Stimulated activated naive B cell treated with anti-CD40 and anti-IgM and Interleukin-4, amounts not matched to agents 10 μg/mL and 1 μg/mL and 100 μg/mL, for 72 hours (primary cell): ENCODE data around the gene GMPPA.

Experiments
- ATAC-seq, 2 donors: fragments of 150-1000 bp; cut with Tn5 transposase; replicated peaks; 2 replicates each; pipeline ENCODE4 v1.10.0; 2021; ENCODE audit warnings: moderate library complexity in 1 of 2
- DNase-seq: peaks from one replicate; pipeline ENCODE4 v3.0.0; 2021
- H3K27ac Mint-ChIP-seq: one replicate; pipeline ENCODE4 v1.8.0; 2022; ENCODE audit warnings: mild to moderate bottlenecking, mixed read lengths
- H3K27me3 Mint-ChIP-seq, 2 donors: one replicate each; pipeline ENCODE4 v1.8.0; 2022; ENCODE audit warnings: mixed read lengths in 2 of 2
- H3K36me3 Mint-ChIP-seq, 2 donors: one replicate each; pipeline ENCODE4 v1.8.0; 2022; ENCODE audit warnings: mixed read lengths in 2 of 2, mild to moderate bottlenecking in 1 of 2
- H3K4me1 Mint-ChIP-seq, 2 donors: one replicate each; pipeline ENCODE4 v1.8.0; 2022; ENCODE audit warnings: mixed read lengths in 2 of 2, mild to moderate bottlenecking in 1 of 2
- H3K4me3 Mint-ChIP-seq, 2 donors: one replicate each; pipeline ENCODE4 v1.8.0; 2022; ENCODE audit warnings: mild to moderate bottlenecking in 2 of 2, mixed read lengths in 2 of 2, moderate library complexity in 1 of 2
- H3K9me3 Mint-ChIP-seq, 2 donors: one replicate each; pipeline ENCODE4 v1.8.0; 2022; ENCODE audit warnings: mixed read lengths in 2 of 2, mild to moderate bottlenecking in 1 of 2

Gene GMPPA

DNA sequence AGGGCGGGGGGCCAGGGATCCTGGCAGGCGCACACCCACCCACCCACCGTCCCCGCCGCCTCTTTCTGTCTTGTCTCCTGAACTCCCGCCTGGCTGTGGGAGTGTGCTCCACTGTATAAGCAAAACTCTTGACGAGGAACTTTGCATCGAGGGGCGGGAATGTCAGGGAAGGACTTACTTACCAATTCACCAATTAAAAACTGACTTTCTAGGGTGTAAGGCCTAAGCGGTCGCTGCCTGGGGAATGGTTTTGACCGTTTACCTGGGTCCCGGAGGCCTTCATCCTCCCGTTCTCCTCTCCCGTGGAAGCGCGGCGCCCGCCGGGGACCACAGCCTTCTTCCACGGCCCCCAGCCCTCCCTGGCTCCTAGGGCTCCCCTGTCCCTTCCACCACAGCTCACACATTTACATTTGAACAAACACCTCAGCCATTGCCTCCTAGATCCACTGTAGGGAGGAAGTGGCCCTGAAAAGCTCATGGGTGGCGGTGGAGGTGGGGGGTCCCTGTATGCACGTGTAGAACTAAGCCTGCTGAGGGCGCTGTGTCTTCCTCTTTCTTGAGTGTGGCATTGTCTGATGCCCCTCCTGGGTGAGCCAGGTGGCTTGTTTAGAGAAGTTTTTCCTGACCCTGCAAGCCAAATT lies 24.5 kb downstream of the GMPPA start:
- H3K4me3 Mint-ChIP-seq, result no peak overlapping the region

GRCh38 chr2:219524817-219525216 lies 26.1 kb downstream of the GMPPA start:
- no peak for ATAC-seq
- Mint-ChIP-seq H3K36me3 (no peaks in the 10 kb centered on the region), H3K4me3 (no peak overlapping the region), H3K27ac (no peak overlapping the region), H3K4me1 (peaks cover 12 to 21% of the 10 kb centered on the region in 2 donors), H3K27me3 (peaks cover 78 to 89% of the 10 kb centered on the region in 2 donors), H3K9me3 (no peaks in the 10 kb centered on the region)
- DNase-seq, result no peak

More for the DNA sequence above, 24.5 kb downstream of the GMPPA start:
- Mint-ChIP-seq H3K27me3 (peaks cover 77 to 86% of the 10 kb centered on the region in 2 donors), H3K4me1 (peaks cover 12 to 19% of the 10 kb centered on the region in 2 donors), H3K36me3 (no peaks in the 10 kb centered on the region), H3K9me3 (no peaks in the 10 kb centered on the region), H3K27ac (no peak overlapping the region)
- no peak for DNase-seq
- ATAC-seq, result peak; percentile 29 to 39

DNA sequence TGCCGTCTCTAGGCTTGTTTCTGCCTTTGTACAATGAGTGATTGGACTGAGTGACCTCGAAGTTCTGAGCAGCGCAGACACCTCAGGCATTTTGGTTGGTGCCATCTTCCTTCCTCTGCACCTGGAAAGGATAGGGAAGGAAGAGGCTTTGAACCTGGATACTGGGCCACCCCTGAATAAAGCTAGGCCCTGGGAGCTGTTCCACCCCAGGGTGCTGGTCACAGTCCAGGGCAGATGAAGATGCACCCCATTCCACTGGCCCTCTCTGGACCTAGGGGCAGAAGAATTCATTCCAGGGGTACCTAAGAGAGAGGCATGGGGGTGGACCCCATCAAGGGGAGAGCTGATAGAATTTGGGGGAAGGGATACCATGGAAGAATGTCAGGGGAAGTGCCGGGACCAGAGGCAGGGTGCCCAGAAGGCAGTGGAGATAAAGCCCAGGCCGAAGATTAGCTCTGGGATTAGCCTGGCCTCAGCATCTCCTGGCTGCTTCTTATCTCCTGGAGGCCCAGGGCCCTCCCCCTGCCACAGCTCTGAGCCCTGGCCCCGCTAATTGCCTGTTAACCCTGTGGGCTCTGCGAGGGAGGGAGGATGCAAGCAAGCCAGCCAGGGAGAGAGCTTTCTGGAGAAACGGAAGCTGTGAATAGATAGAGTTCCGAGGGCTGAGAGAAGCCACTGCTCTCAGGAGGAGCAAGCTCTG lies 27.0 kb downstream of the GMPPA start:
- no peak for ATAC-seq
- DNase-seq, result no peak
- Mint-ChIP-seq H3K4me1 (peaks cover 15 to 28% of the 10 kb centered on the region in 2 donors), H3K27ac (no peak overlapping the region), H3K4me3 (no peak overlapping the region), H3K36me3 (no peaks in the 10 kb centered on the region), H3K9me3 (no peaks in the 10 kb centered on the region), H3K27me3 (peaks cover 78 to 89% of the 10 kb centered on the region in 2 donors)

GRCh38 chr2:219526320-219527075 lies 27.8 kb downstream of the GMPPA start:
- H3K9me3 Mint-ChIP-seq, result no peaks in the 10 kb centered on the region
- no peak overlapping the region for H3K4me3 Mint-ChIP-seq
- peaks cover 81 to 89% of the 10 kb centered on the region in 2 donors for H3K27me3 Mint-ChIP-seq
- H3K27ac Mint-ChIP-seq, result no peak overlapping the region
- ATAC-seq (no peak), DNase-seq (no peak)
- peaks cover 12 to 23% of the 10 kb centered on the region in 2 donors for H3K4me1 Mint-ChIP-seq
- no peaks in the 10 kb centered on the region for H3K36me3 Mint-ChIP-seq

DNA sequence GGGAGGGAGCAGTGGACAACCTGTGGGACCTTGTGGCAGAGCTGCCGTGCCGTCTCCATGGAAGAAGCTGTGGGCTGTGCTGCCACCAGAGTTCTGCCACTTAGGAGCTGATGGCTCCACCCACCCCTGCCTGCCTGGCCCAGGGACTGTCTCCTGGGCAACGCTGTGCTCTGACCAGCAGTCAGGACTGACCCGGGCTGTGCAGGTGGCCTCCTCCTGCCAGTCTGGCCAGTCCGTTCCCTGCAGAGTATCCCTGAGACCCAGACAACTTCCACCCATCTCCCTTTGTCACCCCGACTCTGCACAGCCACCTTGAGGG lies 28.3 kb downstream of the GMPPA start:
- H3K27ac Mint-ChIP-seq, result no peak overlapping the region
- H3K4me1 Mint-ChIP-seq, result peaks cover 7 to 18% of the 10 kb centered on the region in 2 donors
- H3K36me3 Mint-ChIP-seq, result no peaks in the 10 kb centered on the region
- DNase-seq, result no peak
- H3K4me3 Mint-ChIP-seq, result no peak overlapping the region
- no peaks in the 10 kb centered on the region for H3K9me3 Mint-ChIP-seq
- no peak for ATAC-seq
- H3K27me3 Mint-ChIP-seq, result peaks cover 79 to 88% of the 10 kb centered on the region in 2 donors

DNA sequence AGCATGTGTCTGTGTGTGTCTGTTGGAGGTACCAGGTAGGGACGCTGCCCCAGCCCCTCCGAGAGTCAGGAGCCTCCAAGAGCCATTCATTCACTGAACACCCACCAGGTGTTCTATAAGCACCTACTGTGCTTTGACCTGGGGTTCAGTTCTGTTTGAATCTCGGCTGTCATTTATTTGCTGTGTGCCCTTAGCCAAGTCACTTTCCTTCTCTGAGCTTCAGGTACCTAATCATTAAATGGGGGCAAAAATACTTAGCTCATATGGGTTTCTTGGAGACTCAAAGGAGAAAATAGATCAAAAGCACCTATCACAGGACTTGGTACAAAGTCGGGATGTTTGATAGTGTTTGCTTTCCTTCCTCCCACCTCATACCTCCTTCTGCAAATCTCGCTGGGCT lies 28.8 kb downstream of the GMPPA start:
- Mint-ChIP-seq H3K4me3 (no peak overlapping the region), H3K36me3 (no peaks in the 10 kb centered on the region), H3K27ac (no peak overlapping the region), H3K9me3 (no peaks in the 10 kb centered on the region), H3K4me1 (peaks cover 6 to 16% of the 10 kb centered on the region in 2 donors), H3K27me3 (peaks cover 79 to 89% of the 10 kb centered on the region in 2 donors)
- DNase-seq (no peak), ATAC-seq (no peak)

DNA sequence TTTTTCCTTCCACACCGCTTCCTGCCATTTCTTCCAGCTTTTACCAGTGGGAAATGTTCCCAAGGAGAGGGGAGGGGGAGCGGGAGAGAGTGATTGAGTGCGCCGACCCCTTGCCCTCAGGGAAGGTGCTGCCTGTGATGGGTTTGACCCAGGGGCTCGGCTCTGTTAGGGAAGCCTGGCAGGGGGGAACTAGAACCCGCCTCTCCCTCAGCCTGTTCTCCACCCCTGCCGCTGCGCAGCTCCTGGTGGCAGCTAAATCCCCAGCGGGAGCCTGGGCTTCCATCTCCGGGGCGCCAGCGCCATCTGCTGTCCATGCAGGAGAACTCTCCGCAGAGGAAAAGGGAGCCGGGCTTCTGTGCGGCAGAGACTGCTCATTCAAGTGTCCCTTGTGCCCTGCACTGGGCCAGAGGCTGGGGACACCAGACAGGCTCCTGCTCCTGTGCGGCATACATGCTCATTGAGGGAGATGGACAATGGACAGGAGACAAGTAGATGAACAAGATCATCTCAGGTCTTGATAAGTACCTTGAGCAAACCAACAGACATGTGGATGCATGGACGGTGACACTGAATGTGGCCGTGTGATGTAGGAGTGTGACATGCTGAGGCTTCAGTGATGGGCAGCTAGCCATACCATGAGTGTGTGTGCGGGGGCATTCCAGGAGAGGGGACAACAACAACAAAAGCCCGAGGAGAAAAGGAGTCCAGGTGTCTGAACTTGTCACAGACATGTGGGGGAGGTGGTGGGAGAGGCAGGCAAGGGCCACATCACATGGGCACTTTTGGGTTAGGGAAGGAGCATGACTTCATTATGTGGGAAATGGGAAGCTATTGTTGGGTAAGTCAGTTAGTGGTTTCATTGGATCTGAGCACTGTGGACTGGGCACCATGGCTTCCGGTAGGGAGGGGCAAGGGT lies 31.6 kb downstream of the GMPPA start:
- Mint-ChIP-seq H3K9me3 (no peaks in the 10 kb centered on the region), H3K36me3 (no peaks in the 10 kb centered on the region)

GRCh38 chr2:219531639-219532377 lies 33.1 kb downstream of the GMPPA start:
- H3K9me3 Mint-ChIP-seq, result no peaks in the 10 kb centered on the region
- peaks cover 3 to 8% of the 10 kb centered on the region in 2 donors for H3K4me1 Mint-ChIP-seq
- ATAC-seq (no peak), DNase-seq (no peak)
- H3K27ac Mint-ChIP-seq, result no peak overlapping the region
- H3K36me3 Mint-ChIP-seq, result no peaks in the 10 kb centered on the region
- H3K27me3 Mint-ChIP-seq, result peaks cover 69 to 84% of the 10 kb centered on the region in 2 donors
- no peak overlapping the region for H3K4me3 Mint-ChIP-seq

More for the DNA sequence above, 31.6 kb downstream of the GMPPA start:
- Mint-ChIP-seq H3K27me3 (peaks cover 74 to 84% of the 10 kb centered on the region in 2 donors), H3K4me1 (peaks cover 3 to 8% of the 10 kb centered on the region in 2 donors), H3K4me3 (no peak overlapping the region), H3K27ac (no peak overlapping the region)
- DNase-seq (peak; percentile 77), ATAC-seq (peak; percentile 92 to 96)

- Mint-ChIP-seq H3K4me3 (no peak overlapping the region), H3K27me3 (peaks cover 69 to 84% of the 10 kb centered on the region in 2 donors), H3K4me1 (peaks cover 3 to 8% of the 10 kb centered on the region in 2 donors), H3K27ac (no peak overlapping the region), H3K9me3 (no peaks in the 10 kb centered on the region), H3K36me3 (peaks cover 3 to 4% of the 10 kb centered on the region in 2 donors)
- no peak for ATAC-seq
- no peak for DNase-seq
Measured at GRCh38 chr2:219532378-219532649, 33.6 kb downstream of the GMPPA start.

DNA sequence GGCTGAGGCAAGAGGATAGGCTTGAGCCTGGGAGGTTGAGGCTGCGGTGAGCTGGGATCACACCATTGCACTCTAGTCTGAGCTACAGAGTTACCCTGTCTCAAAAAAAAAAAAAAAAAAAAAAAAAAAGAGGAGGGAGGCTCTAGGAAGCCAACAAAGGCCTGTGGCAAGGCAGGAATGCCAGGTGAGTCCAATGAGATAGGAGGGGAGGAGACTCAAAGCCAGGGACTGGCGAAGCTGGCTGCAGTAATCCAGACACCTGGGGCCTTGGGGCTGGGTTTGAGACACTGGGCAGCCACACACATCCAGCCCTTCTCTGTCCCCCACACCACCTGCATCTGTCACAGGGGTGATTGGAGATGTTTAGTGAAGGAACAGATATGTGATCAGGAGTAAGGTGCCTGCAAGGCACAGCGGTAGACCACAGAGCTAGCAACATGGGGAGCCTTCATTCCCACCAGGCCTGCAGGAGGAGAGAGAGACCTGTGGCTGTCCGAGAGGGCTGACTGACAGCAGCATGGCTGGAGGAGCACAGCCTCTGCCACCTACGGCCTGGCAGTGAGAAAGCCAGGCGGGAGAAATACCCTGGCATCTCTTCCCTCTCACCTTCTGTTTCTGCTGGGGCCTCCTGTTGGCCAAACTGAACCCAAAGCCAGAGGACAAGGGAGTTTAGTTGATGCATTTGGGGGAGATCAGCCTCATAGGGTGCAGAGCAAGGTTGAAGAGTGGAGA lies 35.4 kb downstream of the GMPPA start:
- Mint-ChIP-seq H3K4me1 (peaks cover 3 to 8% of the 10 kb centered on the region in 2 donors), H3K36me3 (peaks cover 10 to 13% of the 10 kb centered on the region in 2 donors), H3K27ac (no peak overlapping the region), H3K4me3 (no peak overlapping the region), H3K9me3 (no peaks in the 10 kb centered on the region), H3K27me3 (peaks cover 66 to 83% of the 10 kb centered on the region in 2 donors)
- DNase-seq, result no peak
- no peak for ATAC-seq

DNA sequence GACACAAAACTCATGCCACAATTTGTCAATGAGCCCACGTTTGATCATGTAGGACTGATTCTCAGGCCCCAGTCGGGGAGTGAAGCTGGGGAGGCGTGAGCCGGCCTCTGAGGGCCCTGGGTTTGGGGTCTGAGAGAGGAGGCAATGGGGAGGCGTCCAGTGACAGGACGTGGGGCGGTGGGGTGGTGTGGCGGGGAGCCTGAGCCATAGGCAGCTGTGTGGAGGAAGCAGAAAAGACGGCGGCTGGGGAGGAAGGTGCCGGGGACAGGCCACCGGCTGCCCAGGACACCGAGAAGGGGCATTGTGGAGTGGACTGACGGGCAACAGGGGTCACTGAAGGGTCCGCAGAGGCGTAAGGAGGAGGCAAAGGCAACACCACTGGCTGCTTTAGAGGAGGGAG lies 37.7 kb downstream of the GMPPA start:
- peaks cover 23 to 34% of the 10 kb centered on the region in 2 donors for H3K36me3 Mint-ChIP-seq
- no peak for DNase-seq

GRCh38 chr2:219536967-219537366 lies 38.3 kb downstream of the GMPPA start:
- Mint-ChIP-seq H3K27me3 (peaks cover 57 to 83% of the 10 kb centered on the region in 2 donors), H3K36me3 (peaks cover 24 to 36% of the 10 kb centered on the region in 2 donors), H3K27ac (no peak overlapping the region), H3K4me3 (no peak overlapping the region), H3K9me3 (no peaks in the 10 kb centered on the region), H3K4me1 (peaks cover 2 to 8% of the 10 kb centered on the region in 2 donors)
- DNase-seq, result no peak
- ATAC-seq, result no peak

More for the DNA sequence above, 37.7 kb downstream of the GMPPA start:
- H3K27me3 Mint-ChIP-seq, result peaks cover 60 to 83% of the 10 kb centered on the region in 2 donors
- ATAC-seq, result no peak
- H3K4me3 Mint-ChIP-seq, result no peak overlapping the region
- H3K9me3 Mint-ChIP-seq, result no peaks in the 10 kb centered on the region
- H3K4me1 Mint-ChIP-seq, result peaks cover 1 to 3% of the 10 kb centered on the region in 2 donors
- no peak overlapping the region for H3K27ac Mint-ChIP-seq
